HepG2 (cell line): ENCODE results near the gene REEP6. TPM values are rescaled to one million over a fixed set of nuclear protein-coding genes. Genes with fewer than 3 reads are reported as not detected.
"Not testable (repeated sequence)": the region's sequence is repeated elsewhere in the genome, so short reads cannot be mapped to it uniquely, and the experiment has no call there.

Experiments used
- ATAC-seq: fragments of 200-7000 bp; cut with Tn5 transposase; 3 replicates; pipeline ENCODE4 v1.9.1; 2020; ENCODE audit warnings: mild to moderate bottlenecking, moderate library complexity
- BruUV-seq: library from RNA; stranded (reverse); fragments of 400-500 nt; replicated peaks from 2 replicates; lab custom pipeline; 2021; lab: Mats Ljungman, UMichigan
- CTCF ChIA-PET: fragments of 300-600 bp; formaldehyde crosslinking; extraction: SDS; loops from one replicate; lab custom pipeline; 2021; ENCODE audit warnings: low total read pairs, inconsistent platforms, low intra/inter-chr PET ratio; lab: Yijun Ruan, JAX
- POLR2A ChIA-PET: fragments of 350-600 bp; sonication (Branson Sonifier 250); formaldehyde crosslinking; loops from one replicate; lab custom pipeline; 2020; ENCODE audit warnings: antibody characterized with exemption, inconsistent platforms; lab: Yijun Ruan, JAX
- DNase-seq: peaks from one replicate; pipeline ENCODE4 v3.0.0-alpha.2; 2015; ENCODE audit warnings: low spot score
- FAIRE-seq: peaks from 3 replicates; lab custom pipeline; 2011; peaks lifted over from hg19 to GRCh38; lab: Jason Lieb, UNC
- H2AFZ ChIP-seq: one replicate; pipeline ENCODE4 v1.6.1; 2011; ENCODE audit warnings: low read length, inconsistent platforms
- H3K27ac ChIP-seq: fragments of 300-600 bp; 3 replicates; pipeline ENCODE4 v1.8.0; 2011; ENCODE audit warnings: mixed run types, mild to moderate bottlenecking, mixed read lengths, low read length, inconsistent platforms; ENCODE audit not compliant: insufficient read depth; ENCODE audit errors: extremely low read length
- H3K27me3 ChIP-seq, 2 experiments: fragments of 200-600 bp in 1 of 2; 2 replicates in 1 of 2; 3 replicates in 1 of 2; pipeline versions ENCODE4 v1.6.0 to v1.8.0; 2011; ENCODE audit warnings: low read length in 2 of 2, mild to moderate bottlenecking in 2 of 2, moderate library complexity in 2 of 2, inconsistent platforms in 1 of 2; ENCODE audit not compliant: insufficient read depth in 2 of 2, control insufficient read depth in 1 of 2
- H3K36me3 ChIP-seq, 2 experiments: fragments of 200-600 bp in 1 of 2; replicated peaks in 1 of 2; 2 replicates in 1 of 2; 3 replicates in 1 of 2; pipeline versions ENCODE4 v1.5.1 to v1.8.0; 2011; ENCODE audit warnings: low read length in 2 of 2, inconsistent platforms in 1 of 2; ENCODE audit not compliant: insufficient read depth in 2 of 2, control insufficient read depth in 1 of 2
- H3K4me1 ChIP-seq: 2 replicates; pipeline ENCODE4 v1.5.1; 2012; ENCODE audit warnings: low read length, inconsistent platforms; ENCODE audit not compliant: insufficient read depth
- H3K4me2 ChIP-seq: 2 replicates; pipeline ENCODE4 v1.6.0; 2011; ENCODE audit warnings: low read depth, low read length, inconsistent platforms
- H3K4me3 ChIP-seq, 3 experiments: fragments of 200-600 bp in 1 of 3; sonication (generic), shearing (Covaris generic) in 1 of 3; replicated peaks in 1 of 3; 2 replicates each; pipeline ENCODE4 v1.5.1; 2011 to 2016; ENCODE audit warnings: low read length in 3 of 3, inconsistent platforms in 2 of 3, low read depth in 2 of 3, mild to moderate bottlenecking in 2 of 3, control low read depth in 1 of 3, mixed read lengths in 1 of 3; ENCODE audit not compliant: insufficient read depth in 1 of 3
- H3K79me2 ChIP-seq: one replicate; pipeline ENCODE4 v1.6.1; 2011; ENCODE audit warnings: low read length, inconsistent platforms; ENCODE audit not compliant: insufficient read depth
- H3K9ac ChIP-seq: 2 replicates; pipeline ENCODE4 v1.6.0; 2011; ENCODE audit warnings: mild to moderate bottlenecking, low read depth, low read length, inconsistent platforms; ENCODE audit not compliant: insufficient read depth
- H3K9me3 ChIP-seq: 2 replicates; pipeline ENCODE4 v1.5.1; 2012; ENCODE audit warnings: mild to moderate bottlenecking, low read length
- H4K20me1 ChIP-seq: 2 replicates; pipeline ENCODE4 v1.6.0; 2011; ENCODE audit warnings: inconsistent platforms, mild to moderate bottlenecking, low read length, moderate library complexity; ENCODE audit not compliant: insufficient read depth
- AGO2 ChIP-seq: fragments of 200-400 bp; formaldehyde crosslinking; optimal IDR thresholded peaks from 2 replicates; pipeline ENCODE3; 2017; ENCODE audit warnings: mild to moderate bottlenecking, low read depth, low read length, moderate library complexity
- ZFAT ChIP-seq: sonication (generic); formaldehyde crosslinking; conservative IDR thresholded peaks from 2 replicates; pipeline ENCODE4 v1.8.1; 2023; ENCODE audit warnings: missing genetic modification reagents, inconsistent platforms
- ZNF629 ChIP-seq: sonication (generic); formaldehyde crosslinking; conservative IDR thresholded peaks from 2 replicates; pipeline ENCODE4 v1.5.0; 2020; ENCODE audit warnings: missing genetic modification reagents
- WGBS: methylation state at CpG from one replicate; pipeline ENCODE4 v1.1.6; 2017; ENCODE audit warnings: low lambda C conversion rate; 5-methylcytosine and 5-hydroxymethylcytosine counted together
- in situ Hi-C: cut with HindIII; loops from 2 replicates; pipeline ENCODE4 v1.10.0; 2017; ENCODE audit warnings: low pct_unique_long_range_greater_than_20kb; ENCODE audit not compliant: extremely low pct_ligation_motif_present
- intact Hi-C: fragments of 100-400 bp; cut with micrococcal nuclease; formaldehyde crosslinking; loops from one replicate; pipeline ENCODE4 v1.10.0; 2022; ENCODE audit not compliant: unreplicated experiment
- polyA plus RNA-seq, 8 experiments: library from polyadenylated mRNA; depleted of rRNA in 3 of 8; stranded (reverse) in 7 of 8; unstranded in 1 of 8; fragments of >200 nt; fragmentation: Illumina TruSeq in 4 of 8; extraction: Trizol in 4 of 8; gene quantifications; 2 replicates each; pipeline versions ENCODE4 v1.2.1 to v1.2.3, GENCODE V29; 2011 to 2016; ENCODE audit warnings: low read depth in 4 of 8, missing spikeins in 1 of 8, mixed read lengths in 1 of 8; ENCODE audit not compliant: insufficient read depth in 1 of 8
- total RNA-seq, 5 experiments: library from RNA; depleted of rRNA; stranded (reverse); fragments of >200 nt; fragmentation: Illumina TruSeq; extraction: Trizol; gene quantifications; 2 replicates each; pipeline ENCODE4 v1.2.3, GENCODE V29; 2016; ENCODE audit warnings: low read depth in 1 of 5

Gene REEP6
- total and polyA plus RNA-seq, 2 of the 13 experiments (the other 11 are each of a cell fraction or from before 2014, with no cell fraction given): 10.0 to 28.8 TPM

GRCh38 chr19:1497578-1498235 lies 6.7 kb downstream of the REEP6 start:
- 82% methylated on average over 7 of the region's 25 CpGs for WGBS
- CTCF ChIA-PET: no interaction called here
- BruUV-seq: no TSS peak
- Histone ChIP-seq H3K27ac (no peak overlapping the region), H3K9ac (no peak overlapping the region), H3K4me3 (no peak overlapping the region)
- no peak for TF ChIP-seq ZFAT (CRISPR knock-in tag)
- peak; percentile 54 for TF ChIP-seq AGO2
- TF ChIP-seq ZNF629 (CRISPR knock-in tag): peak; percentile 76
- TF ChIP-seq, all 625 proteins: peak for 2
- DNase-seq (no peak), FAIRE-seq (no peak), ATAC-seq (no peak)
- Histone ChIP-seq H2AFZ (no peak overlapping the region), H3K4me1 (peaks cover 53% of the 10 kb centered on the region), H3K4me2 (no peak overlapping the region), H3K79me2 (no peaks in the 10 kb centered on the region), H3K36me3 (no peaks in the 10 kb centered on the region), H4K20me1 (no peaks in the 10 kb centered on the region), H3K27me3 (no peaks in the 10 kb centered on the region), H3K9me3 (no peaks in the 10 kb centered on the region)
- in situ Hi-C loops (no loop called here), intact Hi-C loops (no loop called here)
- POLR2A ChIA-PET: no interaction called here

GRCh38 chr19:1499231-1499630 lies 8.2 kb downstream of the REEP6 start:
- H3K9ac ChIP-seq, H2AFZ ChIP-seq, in situ Hi-C loops, ATAC-seq, H3K79me2 ChIP-seq, FAIRE-seq, H3K4me3 ChIP-seq, POLR2A ChIA-PET, H3K9me3 ChIP-seq, CTCF ChIA-PET, H4K20me1 ChIP-seq, H3K27ac ChIP-seq, intact Hi-C loops, H3K4me2 ChIP-seq, H3K27me3 ChIP-seq, BruUV-seq, H3K36me3 ChIP-seq, DNase-seq: not testable (repeated sequence)
- H3K4me1 ChIP-seq: peaks cover 44% of the 10 kb centered on the region
- no CpG with 5 or more reads among the region's 34 CpGs for WGBS
